Loucy (cell line): Measurements from ENCODE around the gene LRRC25.

Experiments
- H2AFZ ChIP-seq: fragments of 200-600 bp; sonication (generic); 2 replicates; pipeline ENCODE4 v1.6.0; 2016; ENCODE audit warnings: antibody characterized with exemption, mild to moderate bottlenecking, low read length, moderate library complexity
- H3F3A ChIP-seq: fragments of 200-600 bp; 2 replicates; pipeline ENCODE4 v1.6.0; 2016; ENCODE audit warnings: antibody characterized with exemption, low read depth, mild to moderate bottlenecking
- H3K27me3 ChIP-seq: fragments of 200-600 bp; sonication (generic); 2 replicates; pipeline ENCODE4 v1.6.1; 2014; ENCODE audit warnings: low read length, mild to moderate bottlenecking; ENCODE audit not compliant: insufficient read depth, poor library complexity, severe bottlenecking
- H3K36me3 ChIP-seq: fragments of 200-600 bp; sonication (generic); 2 replicates; pipeline ENCODE4 v1.6.1; 2016; ENCODE audit warnings: low read length; ENCODE audit not compliant: insufficient read depth
- H3K4me1 ChIP-seq: fragments of 200-600 bp; sonication (generic); 2 replicates; pipeline ENCODE4 v1.5.1; 2014; ENCODE audit warnings: low read length, mild to moderate bottlenecking; ENCODE audit not compliant: insufficient read depth, poor library complexity, severe bottlenecking
- H3K4me2 ChIP-seq: fragments of 200-600 bp; sonication (generic); 2 replicates; pipeline ENCODE4 v1.6.0; 2014; ENCODE audit warnings: antibody characterized with exemption, low read length, low read depth, mild to moderate bottlenecking; ENCODE audit not compliant: poor library complexity, severe bottlenecking
- H3K4me3 ChIP-seq: fragments of 200-600 bp; sonication (generic); 2 replicates; pipeline ENCODE4 v1.5.1; 2014; ENCODE audit warnings: low read length, mild to moderate bottlenecking, mixed read lengths; ENCODE audit not compliant: poor library complexity, severe bottlenecking
- H3K79me2 ChIP-seq: fragments of 200-600 bp; sonication (generic); 2 replicates; pipeline ENCODE4 v1.6.1; 2014; ENCODE audit warnings: low read length; ENCODE audit not compliant: insufficient read depth
- H3K9ac ChIP-seq: fragments of 200-600 bp; sonication (generic); 2 replicates; pipeline ENCODE4 v1.6.0; 2014; ENCODE audit warnings: mild to moderate bottlenecking, low read depth, low read length, moderate library complexity; ENCODE audit not compliant: poor library complexity, severe bottlenecking
- H3K9me2 ChIP-seq: fragments of 200-600 bp; sonication (generic); replicated peaks from 2 replicates; pipeline ENCODE4 v1.6.1; 2016; ENCODE audit warnings: low read depth, low read length, mixed read lengths
- H3K9me3 ChIP-seq: fragments of 200-600 bp; sonication (generic); 2 replicates; pipeline ENCODE4 v1.6.1; 2014; ENCODE audit warnings: mild to moderate bottlenecking, antibody characterized with exemption, low read length, low read depth; ENCODE audit not compliant: insufficient read depth
- H4K20me1 ChIP-seq: fragments of 200-600 bp; sonication (generic); 2 replicates; pipeline ENCODE4 v1.6.0; 2014; ENCODE audit warnings: antibody characterized with exemption, low read length, mild to moderate bottlenecking; ENCODE audit not compliant: insufficient read depth, poor library complexity, severe bottlenecking
- CTCF ChIP-seq: fragments of 200-600 bp; sonication (generic); conservative IDR thresholded peaks from 2 replicates; pipeline ENCODE4 v1.5.1; 2014; ENCODE audit warnings: mild to moderate bottlenecking, antibody characterized with exemption, low read length
- EZH2phosphoT487 ChIP-seq: fragments of 200-600 bp; IDR thresholded peaks from 2 replicates; pipeline ENCODE4 v1.6.1; 2018; ENCODE audit warnings: antibody characterized with exemption, mild to moderate bottlenecking, moderate library complexity, borderline replicate concordance

LRRC25 gene

GRCh38 chr19:18440936-18441803, 43.7 kb upstream of the LRRC25 start:
- Histone ChIP-seq H3K4me3 (no peak overlapping the region), H3K4me1 (peaks cover 7% of the 10 kb centered on the region), H3K79me2 (no peaks in the 10 kb centered on the region), H3K9me2 (no peaks in the 10 kb centered on the region), H3K9me3 (no peaks in the 10 kb centered on the region), H3F3A (peaks cover 8% of the 10 kb centered on the region; the same call in 1 of the 2 replicates), H3K27me3 (no peaks in the 10 kb centered on the region), H2AFZ (no peak overlapping the region), H3K9ac (no peak overlapping the region), H4K20me1 (no peaks in the 10 kb centered on the region), H3K36me3 (peaks cover 21% of the 10 kb centered on the region; the same call in 1 of the 2 replicates), H3K4me2 (no peak overlapping the region)
- TF ChIP-seq EZH2phosphoT487 (no peak), CTCF (no peak)

- Histone ChIP-seq H2AFZ (no peak overlapping the region), H3K36me3 (peaks cover 14% of the 10 kb centered on the region; the same call in 1 of the 2 replicates), H3K27me3 (no peaks in the 10 kb centered on the region), H3K9me2 (no peaks in the 10 kb centered on the region), H3K9me3 (no peaks in the 10 kb centered on the region), H4K20me1 (no peaks in the 10 kb centered on the region), H3K79me2 (no peaks in the 10 kb centered on the region), H3K4me2 (no peak overlapping the region), H3F3A (peaks cover 8% of the 10 kb centered on the region; the same call in 1 of the 2 replicates), H3K4me3 (no peak overlapping the region), H3K4me1 (peaks cover 7% of the 10 kb centered on the region), H3K9ac (no peak overlapping the region)
- TF ChIP-seq EZH2phosphoT487: no peak
- peak; percentile 68 for TF ChIP-seq CTCF
These were observed 43.0 kb upstream of the LRRC25 start for GRCh38 chr19:18440415-18440877.

GRCh38 chr19:18439910-18440237, 42.5 kb upstream of the LRRC25 start:
- H3K9ac ChIP-seq: no peak overlapping the region

More at GRCh38 chr19:18439910-18440237, 42.5 kb upstream of the LRRC25 start:
- peaks cover 7% of the 10 kb centered on the region for H3K4me1 ChIP-seq
- H3K36me3 ChIP-seq: peaks cover 10% of the 10 kb centered on the region; the same call in 1 of the 2 replicates
- H3K79me2 ChIP-seq: no peaks in the 10 kb centered on the region
- H3K27me3 ChIP-seq: no peaks in the 10 kb centered on the region
- peaks cover 8% of the 10 kb centered on the region; the same call in 1 of the 2 replicates for H3F3A ChIP-seq
- no peaks in the 10 kb centered on the region for H3K9me3 ChIP-seq
- H4K20me1 ChIP-seq: no peaks in the 10 kb centered on the region
- no peak overlapping the region for H3K4me3 ChIP-seq
- H3K4me2 ChIP-seq: no peak overlapping the region
- H2AFZ ChIP-seq: no peak overlapping the region
- TF ChIP-seq CTCF: no peak
- no peak for TF ChIP-seq EZH2phosphoT487
- H3K9me2 ChIP-seq: no peaks in the 10 kb centered on the region
